Smooth muscle cell (in vitro differentiated cells): Measurements from ENCODE around the gene SPEN. TPM values are rescaled to one million over a fixed set of nuclear protein-coding genes. Genes with fewer than 3 reads are reported as not detected.

Experiments
- DNase-seq: peaks from one replicate; lab custom pipeline; 2025; ENCODE audit not compliant: unreplicated experiment; lab: John Stamatoyannopoulos, UW
- H2AFZ ChIP-seq: fragments of 200-600 bp; sonication (generic); 2 replicates; pipeline ENCODE4 v1.6.0; 2016; ENCODE audit warnings: antibody characterized with exemption, low read depth, mild to moderate bottlenecking
- H3F3A ChIP-seq: fragments of 200-600 bp; sonication (generic); 2 replicates; pipeline ENCODE4 v1.6.0; 2017; ENCODE audit warnings: antibody characterized with exemption, low read depth
- H3K27ac ChIP-seq: fragments of 200-600 bp; sonication (generic); 2 replicates; pipeline ENCODE4 v1.5.1; 2016; ENCODE audit warnings: low read depth, mild to moderate bottlenecking
- H3K27me3 ChIP-seq: fragments of 200-600 bp; sonication (generic); 2 replicates; pipeline ENCODE4 v1.6.1; 2016; ENCODE audit warnings: low read depth, mild to moderate bottlenecking
- H3K36me3 ChIP-seq: fragments of 200-600 bp; sonication (generic); 2 replicates; pipeline ENCODE4 v1.5.1; 2016; ENCODE audit warnings: low read depth
- H3K4me1 ChIP-seq: fragments of 200-600 bp; sonication (generic); 2 replicates; pipeline ENCODE4 v1.5.1; 2016; ENCODE audit warnings: low read depth
- H3K4me2 ChIP-seq: fragments of 200-600 bp; sonication (generic); 2 replicates; pipeline ENCODE4 v1.6.0; 2016; ENCODE audit warnings: mild to moderate bottlenecking
- H3K4me3 ChIP-seq: fragments of 200-600 bp; sonication (generic); 2 replicates; pipeline ENCODE4 v1.5.1; 2016; ENCODE audit warnings: mild to moderate bottlenecking
- H3K79me2 ChIP-seq: fragments of 200-600 bp; sonication (generic); 2 replicates; pipeline ENCODE4 v1.6.0; 2016; ENCODE audit warnings: low read depth, mild to moderate bottlenecking
- H3K9ac ChIP-seq: fragments of 200-600 bp; sonication (generic); 2 replicates; pipeline ENCODE4 v1.6.0; 2016; ENCODE audit warnings: low read depth
- H3K9me3 ChIP-seq: fragments of 200-600 bp; sonication (generic); replicated peaks from 2 replicates; pipeline ENCODE4 v1.5.1; 2016; ENCODE audit warnings: low read depth
- H4K20me1 ChIP-seq: fragments of 200-600 bp; sonication (generic); 2 replicates; pipeline ENCODE4 v1.6.0; 2016; ENCODE audit warnings: low read depth
- WGBS: methylation state at CpG from one replicate; pipeline ENCODE4 v1.1.7; 2016; ENCODE audit warnings: low lambda C conversion rate; 5-methylcytosine and 5-hydroxymethylcytosine counted together
- polyA plus RNA-seq: library from polyadenylated mRNA; unstranded; fragments of >200 nt; fragmentation: Nextera tagmentation; extraction: Ambion mirVana; gene quantifications from 2 replicates; pipeline ENCODE4 v1.2.1, GENCODE V29; 2016
- total RNA-seq: library from RNA; depleted of rRNA; stranded (reverse); fragments of >200 nt; gene quantifications from 2 replicates; pipeline ENCODE4 v1.2.3, GENCODE V29; 2014
- TF ChIP-seq, protein P1 (sequence below): fragments of 200-600 bp; sonication (generic); IDR thresholded peaks from 2 replicates; pipeline ENCODE4 v1.5.1; 2017; ENCODE audit warnings: borderline replicate concordance, mild to moderate bottlenecking, antibody characterized with exemption; ENCODE audit not compliant: insufficient read depth, poor library complexity, severe bottlenecking

Gene SPEN
- total and polyA plus RNA-seq, 2 experiments from 2014 or later = 10.6 to 28.7 TPM

GRCh38 chr1:15962176-15962575 lies 114.7 kb downstream of the SPEN start:
- Histone ChIP-seq H3K9ac (no peak overlapping the region), H2AFZ (no peak overlapping the region), H3K36me3 (no peaks in the 10 kb centered on the region), H3K4me3 (no peak overlapping the region), H3K9me3 (no peaks in the 10 kb centered on the region), H3F3A (peaks cover 18% of the 10 kb centered on the region), H4K20me1 (peaks cover 85% of the 10 kb centered on the region), H3K27me3 (no peaks in the 10 kb centered on the region), H3K4me1 (peaks cover 15% of the 10 kb centered on the region), H3K27ac (no peak overlapping the region), H3K4me2 (no peak overlapping the region), H3K79me2 (peaks cover 80% of the 10 kb centered on the region)
- TF ChIP-seq, protein P1, sequence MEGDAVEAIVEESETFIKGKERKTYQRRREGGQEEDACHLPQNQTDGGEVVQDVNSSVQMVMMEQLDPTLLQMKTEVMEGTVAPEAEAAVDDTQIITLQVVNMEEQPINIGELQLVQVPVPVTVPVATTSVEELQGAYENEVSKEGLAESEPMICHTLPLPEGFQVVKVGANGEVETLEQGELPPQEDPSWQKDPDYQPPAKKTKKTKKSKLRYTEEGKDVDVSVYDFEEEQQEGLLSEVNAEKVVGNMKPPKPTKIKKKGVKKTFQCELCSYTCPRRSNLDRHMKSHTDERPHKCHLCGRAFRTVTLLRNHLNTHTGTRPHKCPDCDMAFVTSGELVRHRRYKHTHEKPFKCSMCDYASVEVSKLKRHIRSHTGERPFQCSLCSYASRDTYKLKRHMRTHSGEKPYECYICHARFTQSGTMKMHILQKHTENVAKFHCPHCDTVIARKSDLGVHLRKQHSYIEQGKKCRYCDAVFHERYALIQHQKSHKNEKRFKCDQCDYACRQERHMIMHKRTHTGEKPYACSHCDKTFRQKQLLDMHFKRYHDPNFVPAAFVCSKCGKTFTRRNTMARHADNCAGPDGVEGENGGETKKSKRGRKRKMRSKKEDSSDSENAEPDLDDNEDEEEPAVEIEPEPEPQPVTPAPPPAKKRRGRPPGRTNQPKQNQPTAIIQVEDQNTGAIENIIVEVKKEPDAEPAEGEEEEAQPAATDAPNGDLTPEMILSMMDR = no peak
- WGBS = 96% methylated on average over 6 of the region's 6 CpGs
- no peak for DNase-seq

- Histone ChIP-seq H3K36me3 (no peaks in the 10 kb centered on the region), H3K27ac (no peak overlapping the region), H3K9ac (no peak overlapping the region), H2AFZ (no peak overlapping the region), H3K79me2 (peaks cover 80% of the 10 kb centered on the region), H3F3A (peaks cover 23% of the 10 kb centered on the region), H3K9me3 (no peaks in the 10 kb centered on the region), H3K4me3 (no peak overlapping the region), H3K4me2 (no peak overlapping the region), H4K20me1 (peaks cover 88% of the 10 kb centered on the region), H3K27me3 (no peaks in the 10 kb centered on the region), H3K4me1 (peaks cover 15% of the 10 kb centered on the region)
- 93% methylated on average over 8 of the region's 8 CpGs for WGBS
- TF ChIP-seq, protein P1 = no peak
- DNase-seq = no peak
These were observed 115.3 kb downstream of the SPEN start for GRCh38 chr1:15962671-15963362.

DNA sequence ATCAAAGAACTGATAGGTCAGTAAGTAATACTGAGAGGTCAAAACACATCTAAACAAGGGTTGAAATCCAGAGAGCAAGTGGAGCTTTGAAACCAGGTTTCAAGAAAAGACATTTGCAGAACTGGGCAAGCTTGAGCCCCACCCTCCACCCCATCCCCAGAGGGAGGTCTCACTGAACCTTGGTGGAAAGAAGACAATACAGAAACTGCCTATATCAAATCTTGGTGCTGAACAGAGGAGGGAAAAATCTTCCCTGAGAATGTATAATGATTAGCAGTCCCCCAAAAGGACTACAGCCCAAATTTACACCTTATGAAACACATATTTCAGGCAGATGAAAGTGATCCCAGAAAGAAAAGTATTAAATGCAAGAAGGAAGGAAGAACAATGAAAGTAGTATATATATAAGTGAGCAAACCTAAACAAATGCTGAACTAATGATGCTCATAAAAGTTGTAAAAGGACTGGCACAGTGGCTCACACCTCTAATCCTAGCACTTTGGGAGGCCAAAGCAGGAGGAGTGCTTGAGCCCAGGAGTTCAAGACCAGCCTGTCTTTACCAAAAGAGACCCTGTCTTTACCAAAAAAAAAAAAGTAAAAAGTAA lies 116.0 kb downstream of the SPEN start:
- Histone ChIP-seq H3K36me3 (no peaks in the 10 kb centered on the region), H3K4me1 (peaks cover 15% of the 10 kb centered on the region), H3K9ac (no peak overlapping the region), H3K27ac (no peak overlapping the region), H3K27me3 (no peaks in the 10 kb centered on the region), H3K4me3 (no peak overlapping the region), H4K20me1 (peaks cover 88% of the 10 kb centered on the region), H3K9me3 (no peaks in the 10 kb centered on the region), H3K79me2 (peaks cover 79% of the 10 kb centered on the region), H3K4me2 (no peak overlapping the region), H3F3A (peaks cover 23% of the 10 kb centered on the region), H2AFZ (no peak overlapping the region)
- DNase-seq = no peak
- TF ChIP-seq, protein P1 = no peak
